Left colon (tissue), 2 donors: ENCODE results near the gene MRPS6. TPM values are rescaled to one million over a fixed set of nuclear protein-coding genes. Genes with fewer than 3 reads are reported as not detected.

Experiments used
- ATAC-seq: fragments of 200-7000 bp; cut with Tn5 transposase; one replicate; pipeline ENCODE4 v1.9.1; 2020; ENCODE audit warnings: mild to moderate bottlenecking, moderate library complexity
- DNase-seq, 2 donors: peaks; one replicate each; pipeline ENCODE4 v3.0.0-alpha.2; 2020
- intact Hi-C, 2 donors: fragments of 100-400 bp; cut with DNase I in 1 of 2; cut with micrococcal nuclease in 1 of 2; formaldehyde crosslinking; loops; one replicate each; pipeline versions ENCODE4 v1.11.2 to v1.14.0; 2022; cut with DNase I, micrococcal nuclease
- total RNA-seq, 2 donors: library from RNA; stranded (reverse); fragmentation: NEBNext Ultra II Directional; extraction: Animal tissue kit (Norgen Biotek cat#: 25700); gene quantifications; one replicate each; pipeline ENCODE4 v1.2.1, GENCODE V29; 2021
- donor health status: DM: no; HTN: no; CAD: no.
- donor health status: DM: yes; HTN: yes; CAD: no.

The MRPS6 gene
- total RNA-seq, 2 donors from 2014 or later, result 42.3 to 54.7 TPM

DNA sequence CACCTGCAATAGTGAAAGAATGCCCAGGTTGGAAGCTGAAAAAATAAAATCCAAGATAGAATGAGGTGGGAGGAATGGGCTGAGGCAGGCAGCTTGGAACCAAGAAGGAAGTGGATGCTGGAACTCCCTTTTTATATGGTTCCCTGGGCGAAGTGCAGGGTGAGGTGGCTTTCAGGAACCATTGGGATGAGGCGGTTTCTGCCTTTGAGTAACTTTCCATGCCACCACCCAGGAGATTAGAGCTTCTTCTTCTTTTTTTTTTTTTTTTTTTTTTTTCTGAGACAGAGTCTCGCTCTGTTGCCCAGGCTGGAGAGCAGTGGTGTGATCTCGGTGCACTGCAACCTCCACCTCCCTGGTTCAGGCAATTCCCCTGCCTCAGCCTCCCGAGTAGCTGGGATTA, 17.8 kb upstream of the MRPS6 start:
- intact Hi-C loops, result no loop called here
- ATAC-seq, result peak; percentile 94
- peak; percentile 50 to 70 for DNase-seq

DNA sequence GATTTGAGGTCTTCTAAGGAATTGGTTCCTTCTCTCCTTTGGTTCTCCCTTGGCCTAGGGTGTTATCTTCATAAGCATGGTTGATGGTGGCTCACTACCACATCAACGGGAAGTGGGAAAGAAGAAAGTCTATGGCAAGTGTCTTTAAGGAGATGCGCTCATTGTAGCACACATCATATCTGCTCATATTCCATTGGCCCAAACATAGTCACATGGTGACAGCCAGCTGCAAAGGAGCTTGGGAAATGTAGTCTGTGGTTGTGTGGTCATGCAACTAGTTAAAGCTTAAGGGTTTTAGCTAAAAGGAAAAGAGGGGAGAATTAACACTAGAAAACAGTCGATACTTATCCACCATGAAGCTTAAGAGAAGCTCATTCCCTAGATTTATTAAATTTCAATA, 11.4 kb upstream of the MRPS6 start:
- ATAC-seq, result peak; percentile 58
- intact Hi-C loops, result no loop called here
- no peak for DNase-seq

DNA sequence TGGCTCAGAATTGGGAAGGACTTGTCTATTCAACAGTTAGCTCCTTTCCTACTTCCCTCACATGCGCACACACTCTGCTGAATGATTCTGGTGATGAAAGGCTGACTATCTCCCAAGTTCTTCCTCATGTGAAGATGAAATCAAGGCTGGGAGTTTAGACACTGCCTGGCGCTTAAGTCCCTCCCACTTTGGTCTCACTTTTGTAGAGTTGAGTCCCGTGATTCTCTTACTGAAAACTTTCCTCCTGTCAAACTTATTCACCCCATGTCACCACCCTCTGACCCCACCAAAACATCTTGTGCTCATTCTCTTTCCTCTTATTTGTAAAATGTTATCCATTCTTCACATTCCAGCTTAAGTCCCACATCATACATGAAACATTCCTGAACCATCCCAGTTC, 8.4 kb upstream of the MRPS6 start:
- no peak for ATAC-seq
- no peak for DNase-seq
- intact Hi-C loops, result no loop called here

DNA sequence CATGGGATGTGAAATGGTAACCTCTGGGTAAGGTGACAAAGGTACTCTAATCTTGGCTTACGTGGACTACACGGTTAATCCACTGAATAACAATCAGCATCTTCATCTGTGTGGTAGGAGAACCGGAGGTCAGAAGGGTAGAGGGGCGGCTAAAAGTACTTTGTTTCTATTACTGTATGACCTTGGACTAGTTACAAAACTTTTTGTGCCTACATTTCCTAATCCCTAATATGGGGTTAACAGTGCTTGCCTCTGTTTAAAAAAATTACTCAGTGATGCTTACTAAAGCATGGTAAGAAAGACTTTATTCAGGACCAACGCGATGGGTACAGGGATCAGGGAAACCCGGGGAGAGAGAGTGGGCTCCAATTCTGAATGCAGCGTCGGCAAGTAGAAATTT, 1.7 kb upstream of the MRPS6 start:
- ATAC-seq (no peak), DNase-seq (no peak)
- intact Hi-C loops, result no loop called here

DNA sequence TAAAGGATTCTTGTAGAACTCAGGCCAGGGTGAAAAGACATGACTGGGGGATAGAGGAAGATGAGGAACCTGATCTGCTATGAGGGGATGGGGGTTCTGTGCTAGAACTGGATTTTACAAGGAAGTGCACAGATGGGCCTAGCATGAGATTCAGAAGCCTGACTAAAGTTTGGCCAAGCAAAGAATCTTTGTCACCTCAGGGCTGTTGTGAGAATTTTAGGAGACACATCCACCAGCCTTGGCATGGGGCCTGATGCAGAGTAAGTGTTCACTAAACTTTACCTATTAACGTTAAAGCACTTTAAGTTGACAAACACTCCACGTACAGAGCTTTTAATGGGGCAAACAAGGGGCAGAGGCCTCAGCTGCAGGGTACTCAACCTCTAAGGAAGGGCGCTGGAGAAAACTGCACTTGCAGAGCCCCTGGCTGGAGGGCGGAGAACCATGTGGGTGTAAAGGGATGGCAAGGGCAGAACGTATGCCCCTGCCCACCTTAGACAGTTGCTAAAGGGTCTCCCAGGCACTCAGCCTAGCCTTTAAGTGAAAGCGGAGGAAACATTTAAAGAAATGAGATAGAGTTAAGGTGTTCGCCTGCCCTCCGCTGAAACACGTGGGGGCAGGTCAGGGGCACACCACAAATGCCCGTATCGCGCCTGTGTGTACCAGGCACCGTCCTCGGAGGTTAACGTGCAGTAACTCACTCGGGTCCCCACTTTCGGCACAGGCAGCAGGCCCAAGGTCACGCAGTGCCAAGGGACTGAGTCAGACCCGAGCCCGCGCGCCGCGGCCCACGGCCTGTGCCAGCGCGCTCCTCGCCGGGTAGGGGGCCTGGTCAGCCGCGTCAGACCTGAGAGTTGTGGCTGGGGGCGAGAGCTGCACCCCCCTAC, 990 bp upstream of the MRPS6 start:
- intact Hi-C loops, result no loop called here
- ATAC-seq (peak; percentile 9), DNase-seq (peak in 1 of 2 donors; percentile 47)

DNA sequence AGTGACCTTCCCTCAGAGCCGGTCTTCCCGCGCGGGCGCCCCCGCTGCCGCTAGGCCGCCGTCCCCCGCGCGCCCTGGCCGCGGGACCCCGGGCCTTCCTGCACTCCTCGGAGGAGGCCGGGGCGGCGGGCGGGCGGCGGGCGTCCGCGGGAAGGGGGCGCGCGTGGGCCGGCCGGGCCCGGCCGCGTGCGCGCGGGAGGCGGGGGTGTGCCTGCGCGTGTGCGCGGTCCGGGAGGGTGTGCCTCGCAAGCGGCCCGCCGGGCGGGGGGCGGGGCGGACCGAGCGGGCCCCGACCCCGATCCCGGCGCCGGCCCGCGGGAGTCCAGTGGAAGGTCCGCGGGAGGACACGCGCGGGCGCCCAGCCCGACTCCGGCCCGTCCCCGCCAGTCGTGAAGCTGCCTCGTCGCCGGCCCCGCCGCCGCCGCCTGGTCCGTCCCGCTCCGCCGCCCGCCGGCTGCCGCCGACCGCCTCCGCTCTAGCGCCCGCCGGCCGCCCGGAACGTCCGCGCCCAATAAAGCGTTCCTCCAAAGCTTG, 438 bp downstream of the MRPS6 start:
- intact Hi-C loops, result no loop called here
- ATAC-seq (peak; percentile 49), DNase-seq (peak in 1 of 2 donors; percentile 61)

DNA sequence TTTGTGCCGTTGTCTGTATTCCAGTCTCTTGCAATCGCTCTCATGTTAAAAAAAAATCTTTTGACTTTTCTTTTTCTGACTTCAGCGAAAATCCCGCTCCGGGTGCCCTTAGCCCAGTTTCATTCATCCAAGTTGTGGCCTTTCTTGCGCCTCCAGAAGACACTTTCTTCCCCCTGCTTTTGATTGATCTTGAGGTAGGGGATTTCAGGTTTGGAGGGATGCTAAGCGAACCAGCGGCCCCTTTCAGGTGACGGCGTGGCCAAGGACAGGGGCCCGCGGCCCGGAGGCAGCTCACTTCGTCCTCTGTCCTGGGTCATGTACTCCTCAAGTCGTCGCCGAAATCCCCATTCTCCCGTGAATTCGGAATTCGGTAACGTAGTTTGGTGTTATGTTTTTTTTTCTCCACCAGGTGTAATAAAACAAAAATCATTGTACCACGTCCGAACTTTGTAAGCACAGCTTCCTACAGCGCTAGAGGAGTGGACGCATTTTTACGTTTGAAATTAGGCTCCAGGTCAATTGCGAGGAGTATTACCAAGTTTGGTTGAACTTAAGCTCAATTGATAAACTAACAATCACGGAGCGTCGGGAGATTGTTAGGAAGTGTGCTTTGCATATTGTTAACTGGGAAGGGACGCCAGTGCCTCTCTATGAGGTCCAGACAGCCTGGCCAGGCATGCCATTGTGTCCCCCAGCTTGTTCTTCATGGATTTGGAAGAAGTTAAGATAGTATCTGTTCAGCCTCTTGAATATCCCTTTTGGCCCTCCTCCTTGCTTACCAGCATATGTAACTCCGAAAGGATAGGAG, 1.1 kb downstream of the MRPS6 start:
- ATAC-seq (peak; percentile 7), DNase-seq (peak in 1 of 2 donors; percentile 38)
- intact Hi-C loops, result no loop called here

DNA sequence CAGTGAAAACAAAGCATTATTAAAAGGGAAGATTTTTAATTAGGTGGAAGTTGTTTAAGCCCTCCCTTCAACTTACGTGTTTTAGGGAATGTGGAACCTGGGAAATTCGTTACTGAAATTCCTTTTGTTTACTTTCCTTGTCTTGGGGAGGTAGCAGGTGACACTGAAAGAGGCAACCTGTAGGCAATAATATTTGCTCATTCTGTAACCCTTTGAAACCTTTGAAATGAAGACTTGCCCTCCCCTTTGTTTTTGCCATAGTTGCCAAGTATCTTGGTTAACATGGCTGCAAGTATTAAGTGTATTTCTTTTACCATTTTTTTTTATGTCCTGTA, 1.7 kb downstream of the MRPS6 start:
- DNase-seq, result no peak
- ATAC-seq, result no peak
- intact Hi-C loops, result no loop called here

DNA sequence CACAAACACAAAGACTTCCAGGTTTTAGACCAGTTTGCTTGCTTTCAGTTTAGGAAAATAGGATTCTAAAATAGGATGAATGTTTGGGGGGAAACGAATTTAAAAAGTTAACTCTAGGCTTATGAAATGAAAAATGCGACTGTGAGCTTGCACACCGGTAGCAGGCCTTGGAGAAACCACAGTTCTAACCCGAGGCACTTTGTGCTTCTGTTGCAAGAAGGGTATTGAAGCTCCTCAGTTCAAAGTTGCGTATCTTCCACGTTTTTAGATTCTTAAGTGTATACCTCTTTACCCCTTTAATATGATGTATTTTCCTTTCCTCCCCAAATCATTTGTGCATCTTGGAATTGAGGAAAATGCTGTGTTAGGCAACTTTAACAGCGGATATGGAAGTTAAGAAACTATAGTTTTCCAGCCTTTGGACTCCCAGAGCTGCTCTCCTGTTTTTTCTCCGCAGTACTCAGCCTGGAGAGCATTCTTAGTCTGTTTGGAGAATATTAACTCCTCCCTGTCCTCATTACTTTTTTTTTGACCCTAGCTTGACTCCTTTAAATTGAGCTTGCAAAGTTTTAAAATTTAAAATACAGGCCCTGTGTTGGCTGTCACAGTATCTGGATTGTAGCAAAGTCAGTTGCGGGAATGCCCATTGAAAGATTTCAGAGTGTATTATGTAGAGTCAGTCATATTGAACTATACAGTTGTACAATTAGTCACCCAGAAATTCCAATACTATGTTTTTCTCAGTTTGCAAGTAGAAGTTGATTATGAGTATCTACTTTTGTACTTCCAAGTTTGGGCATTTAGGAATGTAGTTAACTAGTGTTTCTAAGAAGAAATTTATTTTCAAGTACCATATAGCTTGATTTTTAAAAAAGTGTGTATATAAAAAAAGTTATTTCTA, 2.6 kb downstream of the MRPS6 start:
- no peak for DNase-seq
- intact Hi-C loops, result no loop called here

DNA sequence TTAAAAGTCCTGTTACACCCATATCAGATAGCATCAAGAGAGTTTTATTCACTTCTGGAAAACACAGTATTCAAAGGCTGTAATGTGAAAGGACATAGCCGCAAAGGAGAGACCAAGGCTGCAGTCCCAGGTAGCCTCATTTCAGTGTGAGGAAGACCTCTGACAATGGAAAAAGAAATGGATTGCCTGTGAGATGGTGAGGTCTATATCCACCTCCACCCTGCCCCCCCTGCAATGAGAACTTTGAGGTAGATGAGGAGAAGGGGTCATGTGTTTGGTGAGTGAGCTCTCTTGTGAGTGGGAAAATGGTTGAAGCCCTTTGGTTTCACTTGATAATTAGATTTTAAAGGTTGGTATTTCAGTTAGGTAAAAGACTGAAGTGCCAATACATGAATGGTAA, 3.5 kb downstream of the MRPS6 start:
- intact Hi-C loops, result no loop called here
- DNase-seq, result no peak
- no peak for ATAC-seq

More for the DNA sequence above, 2.6 kb downstream of the MRPS6 start:
- ATAC-seq, result no peak

DNA sequence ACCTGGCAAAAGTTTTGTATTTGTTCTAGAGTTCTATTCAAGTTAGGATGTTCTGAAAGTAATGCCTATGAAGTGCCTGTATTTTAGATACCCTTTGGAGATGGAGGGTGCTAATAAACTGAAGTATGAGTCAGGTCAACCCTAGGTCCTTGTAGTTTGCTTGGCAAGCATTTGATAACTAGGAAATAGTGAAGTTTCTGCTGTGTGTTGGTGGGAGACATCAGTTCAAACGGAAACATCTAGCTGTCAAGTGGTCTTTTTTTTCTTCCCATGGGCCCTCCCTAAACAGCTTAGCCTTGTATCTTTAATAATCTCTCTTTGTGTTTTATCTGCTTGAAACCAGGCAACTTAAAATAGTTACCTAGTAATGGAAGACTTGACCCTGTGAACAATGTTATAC, 4.5 kb downstream of the MRPS6 start:
- intact Hi-C loops, result no loop called here
- ATAC-seq, result no peak
- DNase-seq, result no peak

DNA sequence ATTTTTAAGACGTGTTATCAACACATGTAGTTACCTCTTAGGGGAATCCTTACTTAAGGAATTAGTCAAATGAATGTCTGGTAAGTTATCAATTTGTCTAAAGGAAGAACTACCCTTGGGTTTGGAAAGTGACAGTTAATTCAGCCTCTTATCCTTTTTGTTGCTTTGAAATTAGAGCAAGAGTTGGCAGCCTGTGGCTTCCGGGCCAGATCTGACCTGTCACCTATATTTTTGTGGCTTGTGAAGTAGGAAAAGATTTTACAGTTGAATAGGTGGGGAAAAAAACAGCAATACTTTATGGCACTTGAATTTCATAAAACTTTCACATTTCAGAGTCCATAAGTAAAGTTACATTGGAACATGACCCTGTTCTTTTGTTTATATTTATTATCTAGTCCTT, 5.5 kb downstream of the MRPS6 start:
- ATAC-seq, result peak; percentile 72
- DNase-seq, result peak; percentile 52
- intact Hi-C loops, result no loop called here

DNA sequence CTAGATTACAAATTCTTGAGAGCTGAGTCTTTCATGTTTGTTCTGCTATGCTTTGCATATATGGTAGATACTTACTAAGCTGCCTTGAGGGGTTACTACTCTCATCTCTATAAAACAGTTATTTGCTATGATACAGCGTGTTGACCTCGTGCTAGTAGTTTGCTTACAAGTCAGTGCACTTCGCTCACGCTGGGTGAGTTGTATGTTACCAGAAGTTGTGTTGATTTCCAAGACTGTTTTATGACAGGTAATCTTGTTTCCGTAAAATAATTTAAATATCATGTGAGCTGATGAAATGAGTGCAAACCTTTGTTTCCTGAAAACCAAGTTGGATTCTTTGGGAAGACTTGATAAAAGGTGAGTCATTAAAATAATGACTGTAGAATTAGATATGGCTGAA, 7.3 kb downstream of the MRPS6 start:
- intact Hi-C loops, result loop anchor here in 1 of 2 donors (5.0 kb wide), 1 partner anchor 122 kb away; no protein-coding TSS in a partner anchor
- ATAC-seq (peak; percentile 65), DNase-seq (peak in 1 of 2 donors; percentile 44)

DNA sequence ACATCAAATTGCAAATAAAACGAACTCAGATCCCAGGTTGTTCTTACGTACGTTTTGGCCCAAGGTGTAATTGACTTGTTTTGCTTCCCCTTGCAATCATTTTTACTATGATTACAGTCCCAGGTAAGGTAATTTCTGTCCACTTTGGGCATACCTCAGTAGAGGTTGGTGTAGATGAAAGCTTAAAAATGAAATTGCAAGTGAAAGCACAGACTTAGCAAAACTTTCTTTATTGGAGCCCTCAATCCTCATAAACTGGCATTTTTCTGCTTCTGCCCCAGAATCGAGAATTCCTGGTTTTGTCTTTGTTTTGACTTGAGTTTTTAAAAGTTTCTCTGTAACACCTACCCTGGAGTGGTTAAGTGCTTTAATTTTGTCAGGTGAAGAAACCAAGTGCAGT, 9.4 kb downstream of the MRPS6 start:
- intact Hi-C loops, result loop anchor here in 1 of 2 donors (5.0 kb wide), 1 partner anchor 120 kb away; no protein-coding TSS in a partner anchor
- DNase-seq (no peak), ATAC-seq (no peak)

DNA sequence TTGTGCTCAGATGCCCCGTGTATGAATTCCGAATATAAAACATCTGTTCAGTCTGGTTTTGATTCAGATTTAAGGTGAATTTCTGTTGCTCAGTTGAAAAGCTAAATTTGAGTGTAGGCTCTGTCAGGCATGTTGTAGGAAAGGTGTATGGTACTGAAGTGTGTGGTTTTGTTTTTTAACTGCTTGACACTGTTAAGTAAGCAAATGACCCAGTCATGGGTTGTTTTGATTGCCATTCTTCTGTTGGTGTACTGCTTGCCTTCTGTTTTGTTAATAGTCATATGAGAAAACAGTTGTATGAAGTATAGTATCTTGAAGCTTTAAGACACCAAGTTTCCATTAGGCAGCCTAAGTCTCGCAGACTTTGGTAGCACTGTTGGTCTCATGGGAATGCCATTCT, 10.0 kb downstream of the MRPS6 start:
- ATAC-seq (no peak), DNase-seq (no peak)
- intact Hi-C loops, result loop anchor here in 1 of 2 donors (5.0 kb wide), 1 partner anchor 119 kb away; no protein-coding TSS in a partner anchor

DNA sequence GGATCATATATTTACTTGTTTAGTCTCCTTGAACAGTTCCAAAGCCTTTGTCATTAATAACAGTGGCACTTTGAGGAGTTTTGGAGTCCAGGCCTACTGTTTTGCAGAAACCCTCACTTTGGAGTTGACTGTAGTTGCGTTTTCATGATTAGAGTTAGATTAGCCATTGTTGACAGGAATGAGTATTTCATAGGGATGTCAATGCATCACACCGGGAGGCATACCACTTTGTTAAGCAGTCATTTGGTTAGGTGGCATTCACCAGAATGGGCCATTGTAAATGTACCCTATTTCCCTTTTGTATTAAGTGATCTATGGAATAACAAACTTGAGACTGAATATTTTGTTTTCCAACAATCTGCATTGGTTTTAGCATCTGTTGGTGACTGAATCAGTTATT, 11.8 kb downstream of the MRPS6 start:
- DNase-seq (no peak), ATAC-seq (no peak)
- intact Hi-C loops, result no loop called here

DNA sequence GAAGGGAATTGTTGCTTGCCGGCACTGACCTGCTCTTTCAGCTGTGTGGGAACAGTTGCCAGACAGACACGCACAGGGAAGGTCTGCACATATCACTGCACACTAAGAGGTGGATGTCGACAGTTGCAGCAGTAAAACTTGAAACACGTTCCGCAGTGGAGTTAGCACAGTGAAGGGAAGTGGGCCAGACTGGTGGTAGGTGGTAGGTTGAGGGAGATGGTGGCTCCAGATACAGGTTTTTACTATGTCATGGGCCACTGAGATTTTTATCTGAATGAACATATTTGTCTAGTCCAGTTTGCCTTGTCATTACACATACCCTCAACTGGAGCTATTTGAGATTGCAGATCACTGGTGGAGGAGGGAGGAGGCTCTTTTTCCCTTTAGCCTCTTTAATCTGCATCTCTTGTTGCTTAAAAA, 13.5 kb downstream of the MRPS6 start:
- intact Hi-C loops, result no loop called here
- no peak for ATAC-seq
- no peak for DNase-seq

DNA sequence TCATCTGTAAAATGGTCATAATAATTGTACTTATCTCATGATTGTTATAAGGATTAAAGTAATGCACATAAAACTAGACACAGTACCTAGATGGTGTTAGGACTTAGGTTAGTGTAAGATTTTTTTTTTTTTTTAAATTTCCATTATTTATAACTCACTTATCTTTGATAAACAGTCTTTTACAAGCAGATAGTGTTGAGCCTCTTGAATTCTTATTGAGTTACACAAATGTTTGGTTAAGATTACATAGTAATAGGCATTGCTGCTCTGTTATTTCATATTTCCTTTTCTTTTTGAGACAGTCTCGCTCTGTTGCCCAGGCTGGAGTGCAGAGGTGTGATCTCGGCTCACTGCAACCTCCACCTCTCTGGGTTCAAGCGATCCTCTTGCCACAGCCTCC, 15.4 kb downstream of the MRPS6 start:
- intact Hi-C loops, result no loop called here
- ATAC-seq (no peak), DNase-seq (no peak)

DNA sequence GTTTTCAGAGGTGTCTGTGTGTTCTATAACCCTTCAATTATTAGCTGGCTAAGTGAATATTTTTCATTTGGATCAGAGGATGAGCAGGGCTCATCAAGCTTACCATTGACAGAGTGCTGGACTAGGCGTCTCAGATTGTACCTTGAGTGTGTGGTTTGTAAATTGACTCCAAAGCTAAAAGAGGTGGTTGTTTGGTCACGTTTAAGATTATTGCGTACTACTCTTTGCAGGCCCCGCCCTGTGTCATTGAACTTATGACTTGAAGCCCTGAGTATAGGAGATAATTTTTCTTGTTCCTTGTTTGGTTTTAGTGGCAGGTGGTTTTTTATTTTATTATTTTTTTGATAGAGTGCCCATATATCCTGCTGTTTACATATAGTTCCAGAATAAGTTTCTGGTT, 17.7 kb downstream of the MRPS6 start:
- intact Hi-C loops, result no loop called here
- peak; percentile 47 for ATAC-seq
- no peak for DNase-seq
